Calu3 (cell line): Measurements from ENCODE around the gene H2AZ2. TPM values are rescaled to one million over a fixed set of nuclear protein-coding genes. Genes with fewer than 3 reads are reported as not detected.

Experiments
- BruUV-seq: library from RNA; stranded (reverse); fragments of 400-500 nt; replicated peaks from 2 replicates; lab custom pipeline; 2021; lab: Mats Ljungman, UMichigan
- CTCF ChIA-PET: fragments of 300-600 bp; sonication (Branson Sonifier 250); formaldehyde crosslinking; loops from one replicate; lab custom pipeline; 2022; ENCODE audit warnings: antibody characterized with exemption; lab: Charles Lee
- DNase-seq: peaks from one replicate; pipeline ENCODE4 v3.0.0; 2022
- H3K27ac Mint-ChIP-seq: one replicate; pipeline ENCODE4 v1.8.0; 2022; ENCODE audit warnings: mixed read lengths; ENCODE audit not compliant: unreplicated experiment
- H3K27me3 Mint-ChIP-seq: one replicate; pipeline ENCODE4 v1.8.0; 2022; ENCODE audit warnings: mixed read lengths; ENCODE audit not compliant: unreplicated experiment
- H3K36me3 Mint-ChIP-seq: one replicate; pipeline ENCODE4 v1.8.0; 2022; ENCODE audit warnings: mild to moderate bottlenecking, moderate library complexity, mixed read lengths; ENCODE audit not compliant: insufficient read depth, unreplicated experiment
- H3K4me1 Mint-ChIP-seq: one replicate; pipeline ENCODE4 v1.8.0; 2022; ENCODE audit warnings: mild to moderate bottlenecking, low read depth, mixed read lengths; ENCODE audit not compliant: unreplicated experiment
- H3K4me3 Mint-ChIP-seq: one replicate; pipeline ENCODE4 v1.8.0; 2022; ENCODE audit warnings: mild to moderate bottlenecking, low read depth, moderate library complexity, mixed read lengths; ENCODE audit not compliant: unreplicated experiment
- H3K9me3 Mint-ChIP-seq: one replicate; pipeline ENCODE4 v1.8.0; 2022; ENCODE audit warnings: low read depth, mixed read lengths; ENCODE audit not compliant: unreplicated experiment
- CTCF ChIP-seq: fragments of 200-600 bp; IDR thresholded peaks from one replicate; pipeline ENCODE4 v1.8.0; 2022; ENCODE audit warnings: antibody characterized with exemption; ENCODE audit not compliant: unreplicated experiment
- intact Hi-C: fragments of 100-400 bp; cut with micrococcal nuclease; formaldehyde crosslinking; loops from one replicate; pipeline ENCODE4 v1.10.0; 2022; ENCODE audit not compliant: unreplicated experiment
- total RNA-seq: library from RNA; stranded (reverse); gene quantifications from 2 replicates; pipeline ENCODE4 v1.2.3, GENCODE V29; 2022

H2AZ2 gene
- total RNA-seq, 1 experiment from 2014 or later = 371 TPM

GRCh38 chr7:44838751-44839150, 9.1 kb downstream of the H2AZ2 start:
- H3K36me3 Mint-ChIP-seq = peaks cover 67% of the 10 kb centered on the region
- no peak for DNase-seq
- H3K9me3 Mint-ChIP-seq = no peaks in the 10 kb centered on the region
- no peaks in the 10 kb centered on the region for H3K27me3 Mint-ChIP-seq
- intact Hi-C loops = loop anchor here (5.0 kb wide), 1 partner anchor 36 kb away; no protein-coding TSS in a partner anchor
- no TSS peak for BruUV-seq
- peaks cover 24% of the 10 kb centered on the region for H3K4me1 Mint-ChIP-seq
- no peak for TF ChIP-seq CTCF
- CTCF ChIA-PET = interaction anchor here (0.6 kb wide), 1 partner anchor 103 kb away, joined by 3 read pairs; no protein-coding TSS in a partner anchor
- H3K27ac Mint-ChIP-seq = no peak overlapping the region
- no peak overlapping the region for H3K4me3 Mint-ChIP-seq

GRCh38 chr7:44827567-44827966, 20.3 kb downstream of the H2AZ2 start:
- Mint-ChIP-seq H3K27me3 (no peaks in the 10 kb centered on the region), H3K27ac (no peak overlapping the region), H3K4me1 (no peaks in the 10 kb centered on the region), H3K9me3 (no peaks in the 10 kb centered on the region), H3K4me3 (no peak overlapping the region), H3K36me3 (peaks cover 21% of the 10 kb centered on the region)
- BruUV-seq = no TSS peak
- CTCF ChIA-PET = no interaction called here
- intact Hi-C loops = no loop called here
- no peak for TF ChIP-seq CTCF
- DNase-seq = no peak

GRCh38 chr7:44824894-44825526, 22.9 kb downstream of the H2AZ2 start:
- Mint-ChIP-seq H3K27me3 (no peaks in the 10 kb centered on the region), H3K4me3 (no peak overlapping the region), H3K4me1 (no peaks in the 10 kb centered on the region), H3K36me3 (peaks cover 12% of the 10 kb centered on the region), H3K9me3 (no peaks in the 10 kb centered on the region), H3K27ac (no peak overlapping the region)
- no peak for TF ChIP-seq CTCF
- no peak for DNase-seq
- BruUV-seq = no TSS peak
- CTCF ChIA-PET = interaction anchor here (0.5 to 0.7 kb wide), 2 partner anchors 147 to 291 kb away, joined by 3 to 9 read pairs; no protein-coding TSS in a partner anchor
- intact Hi-C loops = no loop called here

- H3K9me3 Mint-ChIP-seq = no peaks in the 10 kb centered on the region
- no peak for DNase-seq
- peaks cover 3% of the 10 kb centered on the region for H3K36me3 Mint-ChIP-seq
- CTCF ChIA-PET = interaction anchor here (0.7 kb wide), 2 partner anchors 18 to 32 kb away, joined by 4 to 6 read pairs; no protein-coding TSS in a partner anchor
- H3K4me1 Mint-ChIP-seq = no peaks in the 10 kb centered on the region
- intact Hi-C loops = no loop called here
- H3K27ac Mint-ChIP-seq = no peak overlapping the region
- BruUV-seq = no TSS peak
- no peaks in the 10 kb centered on the region for H3K27me3 Mint-ChIP-seq
- TF ChIP-seq CTCF = no peak
- no peak overlapping the region for H3K4me3 Mint-ChIP-seq
Observed at GRCh38 chr7:44823255-44823781, 24.6 kb downstream of the H2AZ2 start.
